Mucosa of stomach (tissue), 1 donor: ENCODE data around the gene ANOS1.
"Not testable (repeated sequence)": the region's sequence is repeated elsewhere in the genome, so short reads cannot be mapped to it uniquely, and the experiment has no call there.

Experiments
- H3K27me3 ChIP-seq: one replicate; pipeline ENCODE4 v1.7.0; 2013; ENCODE audit warnings: mild to moderate bottlenecking, low read length; ENCODE audit not compliant: control insufficient read depth, insufficient read depth
- H3K36me3 ChIP-seq: one replicate; pipeline ENCODE4 v1.7.0; 2013; ENCODE audit warnings: low read length; ENCODE audit not compliant: control insufficient read depth, insufficient read depth
- H3K4me1 ChIP-seq: one replicate; pipeline ENCODE4 v1.7.0; 2013; ENCODE audit warnings: mild to moderate bottlenecking, low read length; ENCODE audit not compliant: control insufficient read depth, insufficient read depth
- H3K4me3 ChIP-seq: one replicate; pipeline ENCODE4 v1.7.0; 2013; ENCODE audit warnings: low read length
- H3K9ac ChIP-seq: one replicate; pipeline ENCODE4 v1.7.0; 2013; ENCODE audit warnings: mild to moderate bottlenecking, low read length, moderate library complexity
- H3K9me3 ChIP-seq: one replicate; pipeline ENCODE4 v1.7.0; 2013; ENCODE audit warnings: mild to moderate bottlenecking, low read length, moderate library complexity; ENCODE audit not compliant: control insufficient read depth
- donor health status: Pancreatic carcinoma.

The ANOS1 gene, protein sequence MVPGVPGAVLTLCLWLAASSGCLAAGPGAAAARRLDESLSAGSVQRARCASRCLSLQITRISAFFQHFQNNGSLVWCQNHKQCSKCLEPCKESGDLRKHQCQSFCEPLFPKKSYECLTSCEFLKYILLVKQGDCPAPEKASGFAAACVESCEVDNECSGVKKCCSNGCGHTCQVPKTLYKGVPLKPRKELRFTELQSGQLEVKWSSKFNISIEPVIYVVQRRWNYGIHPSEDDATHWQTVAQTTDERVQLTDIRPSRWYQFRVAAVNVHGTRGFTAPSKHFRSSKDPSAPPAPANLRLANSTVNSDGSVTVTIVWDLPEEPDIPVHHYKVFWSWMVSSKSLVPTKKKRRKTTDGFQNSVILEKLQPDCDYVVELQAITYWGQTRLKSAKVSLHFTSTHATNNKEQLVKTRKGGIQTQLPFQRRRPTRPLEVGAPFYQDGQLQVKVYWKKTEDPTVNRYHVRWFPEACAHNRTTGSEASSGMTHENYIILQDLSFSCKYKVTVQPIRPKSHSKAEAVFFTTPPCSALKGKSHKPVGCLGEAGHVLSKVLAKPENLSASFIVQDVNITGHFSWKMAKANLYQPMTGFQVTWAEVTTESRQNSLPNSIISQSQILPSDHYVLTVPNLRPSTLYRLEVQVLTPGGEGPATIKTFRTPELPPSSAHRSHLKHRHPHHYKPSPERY

DNA sequence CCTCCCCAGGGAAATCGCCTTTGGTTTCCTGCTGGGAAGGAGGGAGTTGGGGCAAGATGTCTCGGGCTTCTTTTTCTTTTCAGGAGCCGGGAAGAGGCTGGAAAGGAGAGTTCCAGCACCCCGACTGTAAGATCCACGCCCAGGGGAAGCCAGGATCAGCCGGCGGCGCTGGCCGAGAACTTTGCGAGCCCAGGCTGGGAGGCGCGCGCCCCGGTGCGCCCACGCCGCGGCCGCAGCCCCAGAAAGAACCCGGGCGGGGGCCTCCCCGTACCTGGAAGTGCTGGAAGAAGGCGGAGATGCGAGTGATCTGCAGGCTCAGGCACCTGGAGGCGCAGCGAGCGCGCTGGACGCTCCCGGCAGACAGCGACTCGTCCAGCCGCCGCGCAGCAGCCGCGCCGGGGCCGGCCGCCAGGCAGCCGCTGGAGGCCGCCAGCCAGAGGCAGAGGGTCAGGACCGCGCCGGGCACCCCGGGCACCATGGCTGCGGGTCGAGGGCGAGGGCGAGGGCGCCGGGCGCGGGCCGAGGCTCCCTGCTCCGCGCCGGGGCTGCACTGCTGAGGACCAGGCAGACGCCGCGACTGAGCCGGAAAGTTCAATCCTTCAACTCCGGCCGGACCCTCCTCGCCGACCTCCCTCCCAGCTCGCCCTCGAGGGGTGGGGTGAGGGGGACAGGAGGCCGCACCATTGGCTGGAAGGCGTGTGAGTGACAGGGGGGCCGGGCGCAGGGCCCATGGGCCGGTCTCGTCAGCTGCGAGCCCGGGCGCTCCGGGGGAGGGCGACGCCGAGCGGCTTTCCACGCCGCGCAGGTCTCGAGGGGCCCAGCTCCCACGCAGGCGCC lies at the start of gene ANOS1:
Gene ANOS1, minus strand, starts transcription at position 579 of the 837 bp plus-strand sequence. Its CDS starts 101 bp downstream, at position 478.
- Histone ChIP-seq H3K4me1 (no peaks in the 10 kb centered on the region), H3K4me3 (no peak within 1 kb of the TSS), H3K27me3 (peaks cover 16% of the 10 kb centered on the region), H3K9me3 (no peaks in the 10 kb centered on the region), H3K9ac (no peak within 1 kb of the TSS), H3K36me3 (no peaks in the 10 kb centered on the region)

GRCh38 chrX:8773117-8773516 lies 41.2 kb upstream of the ANOS1 start:
- no peak overlapping the region for H3K4me3 ChIP-seq
- H3K27me3 ChIP-seq: no peaks in the 10 kb centered on the region
- no peaks in the 10 kb centered on the region for H3K36me3 ChIP-seq
- no peak overlapping the region for H3K9ac ChIP-seq
- no peaks in the 10 kb centered on the region for H3K9me3 ChIP-seq
- peaks cover 5% of the 10 kb centered on the region for H3K4me1 ChIP-seq

- no peaks in the 10 kb centered on the region for H3K27me3 ChIP-seq
- no peaks in the 10 kb centered on the region for H3K36me3 ChIP-seq
- no peak overlapping the region for H3K4me3 ChIP-seq
- no peak overlapping the region for H3K9ac ChIP-seq
- H3K9me3 ChIP-seq: no peaks in the 10 kb centered on the region
- no peaks in the 10 kb centered on the region for H3K4me1 ChIP-seq
Observed at GRCh38 chrX:8760021-8760420, 28.1 kb upstream of the ANOS1 start.

DNA sequence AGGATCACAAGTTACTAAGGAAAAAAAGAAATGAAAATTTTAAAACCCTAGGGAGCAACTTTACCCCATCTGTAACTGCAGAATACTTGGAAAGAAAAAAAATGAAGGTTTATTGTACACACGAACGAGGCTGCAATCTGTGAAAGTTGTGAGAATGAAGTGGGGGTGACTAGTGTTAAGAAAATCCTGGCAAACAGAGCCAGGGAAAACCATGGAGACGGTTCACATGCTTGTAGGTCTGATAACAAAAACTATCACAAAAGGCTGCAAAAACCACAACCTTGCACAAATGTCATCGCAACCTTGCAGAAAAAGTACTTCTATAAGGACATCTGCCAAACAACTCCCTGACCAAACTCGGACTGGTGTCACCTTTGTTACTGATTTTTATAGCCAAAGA lies 26.8 kb upstream of the ANOS1 start:
- not testable (repeated sequence) for H3K4me1 ChIP-seq, H3K9ac ChIP-seq, H3K9me3 ChIP-seq, H3K4me3 ChIP-seq, H3K36me3 ChIP-seq, H3K27me3 ChIP-seq

GRCh38 chrX:8757609-8758389 lies 25.9 kb upstream of the ANOS1 start:
- H3K27me3 ChIP-seq, H3K9ac ChIP-seq: not testable (repeated sequence)

DNA sequence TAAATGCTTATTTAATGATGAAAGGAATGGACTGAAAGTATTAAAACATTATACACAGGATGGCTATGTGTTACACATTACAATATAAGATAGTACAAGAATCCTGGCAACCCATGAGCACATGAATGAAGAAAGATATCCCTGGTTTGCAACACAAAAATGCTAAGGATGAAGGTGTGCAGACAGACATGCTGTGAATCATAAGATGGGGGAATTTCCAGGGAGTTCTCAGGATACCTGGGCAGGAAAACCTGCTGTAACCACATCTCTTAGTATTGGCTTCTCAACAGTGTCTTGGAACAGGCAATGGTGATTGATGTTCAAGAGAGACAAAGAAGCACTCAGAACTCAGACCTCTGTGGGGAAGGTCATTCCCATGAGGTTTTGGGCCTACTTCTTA lies 23.9 kb upstream of the ANOS1 start:
- H3K36me3 ChIP-seq: no peaks in the 10 kb centered on the region
- no peaks in the 10 kb centered on the region for H3K27me3 ChIP-seq
- H3K4me3 ChIP-seq: no peak overlapping the region
- no peaks in the 10 kb centered on the region for H3K4me1 ChIP-seq
- no peak overlapping the region for H3K9ac ChIP-seq
- H3K9me3 ChIP-seq: no peaks in the 10 kb centered on the region

More at GRCh38 chrX:8757609-8758389, 25.9 kb upstream of the ANOS1 start:
- H3K4me3 ChIP-seq, H3K4me1 ChIP-seq, H3K36me3 ChIP-seq, H3K9me3 ChIP-seq: not testable (repeated sequence)

DNA sequence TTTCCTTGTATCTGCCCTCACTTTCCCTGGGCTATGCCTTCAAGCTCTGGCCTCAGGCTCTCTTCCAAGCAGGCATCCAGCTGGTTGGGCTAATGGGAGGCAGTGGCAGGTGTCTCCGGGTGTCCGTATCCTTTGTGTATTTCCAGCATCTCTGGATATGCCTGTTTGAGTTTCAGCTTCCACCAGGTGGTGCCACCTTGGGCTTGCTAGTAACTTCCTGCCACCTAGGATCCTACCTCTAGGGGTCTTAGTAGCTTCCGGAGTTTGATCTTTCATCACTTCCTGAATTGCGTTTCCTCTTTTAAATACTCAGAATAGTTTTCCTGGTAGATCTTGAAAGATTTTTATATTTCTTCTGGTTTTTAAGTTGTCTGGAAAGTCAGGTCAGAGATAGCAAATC lies 23.2 kb upstream of the ANOS1 start:
- no peak overlapping the region for H3K9ac ChIP-seq
- no peaks in the 10 kb centered on the region for H3K36me3 ChIP-seq
- H3K4me1 ChIP-seq: no peaks in the 10 kb centered on the region
- no peaks in the 10 kb centered on the region for H3K9me3 ChIP-seq
- H3K4me3 ChIP-seq: no peak overlapping the region
- H3K27me3 ChIP-seq: no peaks in the 10 kb centered on the region

DNA sequence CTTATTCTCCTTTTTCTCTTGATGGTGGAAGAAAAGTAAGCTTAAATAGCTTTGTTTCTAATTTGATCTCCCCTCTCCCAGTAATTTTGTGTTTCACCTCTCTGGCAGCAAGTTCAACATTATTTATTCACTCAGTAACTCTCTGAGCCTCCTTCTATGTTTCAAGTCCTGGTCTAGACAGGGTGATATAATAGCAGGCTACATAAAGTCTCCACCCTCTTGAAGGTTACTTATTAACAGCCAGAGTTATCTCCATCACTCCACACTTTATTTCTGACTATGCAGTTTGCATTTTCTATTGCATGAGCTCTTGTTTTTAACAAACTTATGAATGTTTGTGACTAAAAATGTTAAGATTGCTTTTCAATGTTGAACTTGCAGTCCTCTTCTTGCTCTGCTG lies 17.8 kb upstream of the ANOS1 start:
- Histone ChIP-seq H3K36me3 (no peaks in the 10 kb centered on the region), H3K9me3 (no peaks in the 10 kb centered on the region), H3K4me3 (no peak overlapping the region), H3K9ac (no peak overlapping the region), H3K4me1 (no peaks in the 10 kb centered on the region), H3K27me3 (no peaks in the 10 kb centered on the region)

- no peaks in the 10 kb centered on the region for H3K9me3 ChIP-seq
- no peaks in the 10 kb centered on the region for H3K27me3 ChIP-seq
- no peaks in the 10 kb centered on the region for H3K36me3 ChIP-seq
- H3K4me1 ChIP-seq: no peaks in the 10 kb centered on the region
- H3K4me3 ChIP-seq: no peak overlapping the region
- H3K9ac ChIP-seq: no peak overlapping the region
Observed at GRCh38 chrX:8748855-8749254, 16.9 kb upstream of the ANOS1 start.

- H3K4me1 ChIP-seq: no peaks in the 10 kb centered on the region
- H3K27me3 ChIP-seq: no peaks in the 10 kb centered on the region
- H3K9ac ChIP-seq: no peak overlapping the region
- no peak overlapping the region for H3K4me3 ChIP-seq
- H3K9me3 ChIP-seq: no peaks in the 10 kb centered on the region
- H3K36me3 ChIP-seq: no peaks in the 10 kb centered on the region
Observed at GRCh38 chrX:8743126-8743732, 11.3 kb upstream of the ANOS1 start.

GRCh38 chrX:8741981-8742380 lies 10.0 kb upstream of the ANOS1 start:
- Histone ChIP-seq H3K4me1 (no peaks in the 10 kb centered on the region), H3K36me3 (no peaks in the 10 kb centered on the region), H3K9ac (no peak overlapping the region), H3K9me3 (no peaks in the 10 kb centered on the region), H3K4me3 (no peak overlapping the region), H3K27me3 (no peaks in the 10 kb centered on the region)
